Neutrophil (primary cell): ENCODE measurements around the gene LAMC3.

Experiments
- H3K27ac ChIP-seq: fragments of 200-600 bp; sonication (generic); 2 replicates; pipeline ENCODE4 v1.5.1; 2016; ENCODE audit warnings: mild to moderate bottlenecking, moderate library complexity
- H3K27me3 ChIP-seq: fragments of 200-600 bp; sonication (generic); 2 replicates; pipeline ENCODE4 v1.6.0; 2016; ENCODE audit warnings: mild to moderate bottlenecking
- H3K36me3 ChIP-seq: fragments of 200-600 bp; sonication (generic); 2 replicates; pipeline ENCODE4 v1.5.1; 2017
- H3K4me1 ChIP-seq, 2 experiments: fragments of 200-600 bp in 1 of 2; sonication (generic) in 1 of 2; 1 replicate in 1 of 2; 2 replicates in 1 of 2; pipeline versions ENCODE4 v1.5.1 to v1.6.1; 2013 to 2016; ENCODE audit warnings: low read depth in 1 of 2, low read length in 1 of 2, mild to moderate bottlenecking in 1 of 2, moderate library complexity in 1 of 2; ENCODE audit not compliant: control insufficient read depth in 1 of 2, insufficient read depth in 1 of 2
- H3K4me3 ChIP-seq, 2 experiments: fragments of 200-600 bp in 1 of 2; sonication (generic) in 1 of 2; 1 replicate in 1 of 2; 2 replicates in 1 of 2; pipeline ENCODE4 v1.5.1; 2013 to 2016; ENCODE audit warnings: low read depth in 1 of 2, low read length in 1 of 2, mild to moderate bottlenecking in 1 of 2, moderate library complexity in 1 of 2
- H3K9me3 ChIP-seq: fragments of 200-600 bp; sonication (generic); 2 replicates; pipeline ENCODE4 v1.5.1; 2016
- CTCF ChIP-seq: fragments of 200-600 bp; sonication (generic); IDR thresholded peaks from 2 replicates; pipeline ENCODE4 v1.5.1; 2016; ENCODE audit warnings: antibody characterized with exemption

LAMC3 gene

GRCh38 chr9:131020862-131021261 is 11.9 kb downstream of the LAMC3 start:
- TF ChIP-seq CTCF = no peak
- peaks cover 12% of the 10 kb centered on the region for H3K27me3 ChIP-seq
- H3K27ac ChIP-seq = no peak overlapping the region
- H3K4me1 ChIP-seq = no peaks in the 10 kb centered on the region
- no peaks in the 10 kb centered on the region for H3K36me3 ChIP-seq
- no peak overlapping the region for H3K4me3 ChIP-seq
- H3K9me3 ChIP-seq = no peaks in the 10 kb centered on the region

GRCh38 chr9:131021785-131022184 is 12.8 kb downstream of the LAMC3 start:
- Histone ChIP-seq H3K4me3 (no peak overlapping the region), H3K27ac (no peak overlapping the region), H3K9me3 (no peaks in the 10 kb centered on the region), H3K27me3 (peaks cover 12% of the 10 kb centered on the region), H3K36me3 (no peaks in the 10 kb centered on the region), H3K4me1 (no peaks in the 10 kb centered on the region)
- TF ChIP-seq CTCF = no peak

- H3K4me3 ChIP-seq = no peak overlapping the region
- no peaks in the 10 kb centered on the region for H3K9me3 ChIP-seq
- H3K36me3 ChIP-seq = no peaks in the 10 kb centered on the region
- H3K4me1 ChIP-seq = no peaks in the 10 kb centered on the region
- TF ChIP-seq CTCF = no peak
- peaks cover 2% of the 10 kb centered on the region for H3K27me3 ChIP-seq
- H3K27ac ChIP-seq = no peak overlapping the region
These were observed 16.2 kb downstream of the LAMC3 start for GRCh38 chr9:131024978-131025868.

GRCh38 chr9:131025953-131026858 is 17.2 kb downstream of the LAMC3 start:
- Histone ChIP-seq H3K27ac (no peak overlapping the region), H3K9me3 (no peaks in the 10 kb centered on the region), H3K27me3 (peaks cover 2% of the 10 kb centered on the region), H3K36me3 (no peaks in the 10 kb centered on the region), H3K4me1 (no peaks in the 10 kb centered on the region), H3K4me3 (no peak overlapping the region)
- TF ChIP-seq CTCF = no peak

- Histone ChIP-seq H3K9me3 (no peaks in the 10 kb centered on the region), H3K4me3 (no peak overlapping the region), H3K27me3 (no peaks in the 10 kb centered on the region), H3K4me1 (no peaks in the 10 kb centered on the region), H3K27ac (no peak overlapping the region), H3K36me3 (no peaks in the 10 kb centered on the region)
- TF ChIP-seq CTCF = no peak
These were observed 18.3 kb downstream of the LAMC3 start for GRCh38 chr9:131027048-131027871.
